HG03378 (cell line): ENCODE results near the gene IPCEF1.

Experiments
- ATAC-seq: cut with Tn5 transposase; IDR thresholded peaks from one replicate; pipeline ENCODE4 v1.9.1; 2021; ENCODE audit warnings: mild to moderate bottlenecking, moderate library complexity; ENCODE audit not compliant: unreplicated experiment

The IPCEF1 gene

GRCh38 chr6:154169193-154169847 is 187.3 kb downstream of the IPCEF1 start:
- ATAC-seq = no peak

- no peak for ATAC-seq
Measured at GRCh38 chr6:154167126-154167525, 189.5 kb downstream of the IPCEF1 start.

GRCh38 chr6:154166140-154166539 is 190.5 kb downstream of the IPCEF1 start:
- ATAC-seq = no peak

DNA sequence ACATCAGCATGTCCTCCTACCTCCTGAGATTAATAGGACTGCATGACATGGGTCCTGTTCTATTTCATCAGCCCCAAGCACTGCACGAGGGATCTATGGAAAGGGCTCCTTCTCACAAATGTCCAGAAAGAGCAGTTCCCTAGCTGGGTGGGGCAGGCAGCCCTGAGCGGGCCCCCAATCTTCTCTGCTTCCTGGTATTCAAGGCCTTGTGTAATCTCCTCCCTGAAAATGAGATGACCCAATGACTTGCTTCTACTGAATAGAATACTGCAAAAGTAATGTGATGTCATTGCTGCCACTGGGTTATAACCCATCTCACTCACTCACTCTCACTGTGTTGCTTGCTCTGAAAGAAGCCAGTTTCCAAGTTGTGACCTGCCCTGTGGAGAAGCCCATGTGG is 191.1 kb downstream of the IPCEF1 start:
- no peak for ATAC-seq

GRCh38 chr6:154164397-154164796 is 192.2 kb downstream of the IPCEF1 start:
- ATAC-seq = no peak

DNA sequence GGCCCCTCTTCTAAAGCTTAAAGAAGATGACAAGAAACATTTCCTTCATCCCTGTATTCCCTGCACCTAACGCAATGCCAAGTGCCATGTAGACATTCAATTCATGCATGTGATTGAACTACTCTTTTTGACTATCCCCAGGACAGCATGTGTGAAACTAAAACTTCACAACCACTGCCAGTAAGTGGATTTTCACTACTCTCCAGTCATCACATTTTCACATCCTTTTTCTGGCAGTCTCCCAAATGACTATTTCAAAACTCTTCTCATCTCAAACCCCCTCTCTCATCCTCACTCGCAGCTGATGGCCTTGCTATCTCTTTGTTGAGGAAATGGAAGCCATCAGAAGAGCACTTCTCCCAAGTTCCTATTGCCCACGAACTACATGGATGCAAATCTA is 194.9 kb downstream of the IPCEF1 start:
- peak; percentile 73 for ATAC-seq

- ATAC-seq = no peak
Measured at GRCh38 chr6:154159126-154159525, 197.5 kb downstream of the IPCEF1 start.

- ATAC-seq = no peak
Measured at GRCh38 chr6:154157706-154158105, 198.9 kb downstream of the IPCEF1 start.

DNA sequence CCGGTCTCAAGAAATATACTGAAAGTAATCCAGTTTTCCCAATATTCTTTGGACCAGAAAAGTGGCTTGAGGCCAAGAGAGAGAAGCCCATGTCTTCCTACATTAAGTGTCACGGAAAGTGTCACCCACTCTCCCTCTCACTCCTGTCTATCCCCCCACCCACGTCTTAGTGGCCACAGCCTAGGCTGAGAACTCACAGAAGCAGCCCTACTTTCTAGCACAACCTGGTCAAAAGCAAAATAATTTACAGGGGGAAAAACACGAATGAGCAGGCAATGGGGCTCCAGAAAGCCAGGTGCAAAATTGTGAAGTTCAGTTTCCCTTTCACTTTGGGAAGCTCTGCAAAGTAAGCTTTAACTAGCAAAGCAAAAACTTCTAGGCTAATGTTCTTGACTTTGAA is 199.5 kb downstream of the IPCEF1 start:
- peak; percentile 55 for ATAC-seq

GRCh38 chr6:154156135-154156896 is 200.3 kb downstream of the IPCEF1 start:
- peak; percentile 73 for ATAC-seq

DNA sequence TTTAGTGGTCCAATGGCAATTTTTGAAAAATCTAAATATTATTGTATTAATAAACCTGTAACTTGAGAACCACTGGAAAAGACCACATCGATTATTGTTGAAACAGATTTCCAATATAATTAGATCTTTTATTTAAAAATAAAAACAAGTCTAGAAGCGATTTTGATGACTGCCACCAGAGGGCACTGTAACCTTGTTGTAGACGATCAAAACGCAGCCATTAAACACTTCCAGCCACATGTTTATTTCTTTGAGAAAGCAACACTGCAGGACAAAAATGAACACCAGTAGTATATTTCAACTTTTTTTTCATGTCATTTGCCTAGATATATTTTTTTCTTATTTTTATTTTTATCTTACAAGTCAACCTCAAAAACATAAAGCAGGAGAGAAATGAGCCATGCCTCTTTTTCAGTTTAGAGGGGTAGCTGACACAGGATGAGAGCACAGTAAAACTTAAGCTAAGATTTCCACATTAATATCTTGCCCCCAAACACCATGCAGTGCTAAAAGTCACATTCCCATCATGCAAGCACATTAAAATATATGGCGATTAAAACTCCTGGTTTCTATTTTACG is 202.1 kb downstream of the IPCEF1 start:
- ATAC-seq = no peak

GRCh38 chr6:154143753-154144152 is 212.8 kb downstream of the IPCEF1 start:
- no peak for ATAC-seq

DNA sequence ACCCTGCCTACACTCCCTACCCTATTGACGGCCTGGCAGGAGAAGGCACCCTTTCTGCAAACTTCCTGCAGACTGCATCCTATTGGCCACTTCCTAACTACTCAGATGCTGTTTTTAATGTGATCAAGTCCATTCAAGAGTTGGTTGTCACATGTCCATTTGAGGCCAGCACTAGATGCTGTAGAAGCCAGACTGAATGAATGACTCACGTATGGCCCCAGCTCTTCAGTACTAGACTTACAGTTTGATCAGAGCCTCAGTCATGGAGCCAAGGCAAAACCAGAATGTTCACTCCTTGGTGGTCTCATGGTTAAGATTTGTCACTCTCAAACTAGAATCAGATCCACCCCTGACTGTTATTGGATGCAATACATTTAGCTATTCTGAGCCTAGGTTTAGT is 215.9 kb downstream of the IPCEF1 start:
- ATAC-seq = no peak

DNA sequence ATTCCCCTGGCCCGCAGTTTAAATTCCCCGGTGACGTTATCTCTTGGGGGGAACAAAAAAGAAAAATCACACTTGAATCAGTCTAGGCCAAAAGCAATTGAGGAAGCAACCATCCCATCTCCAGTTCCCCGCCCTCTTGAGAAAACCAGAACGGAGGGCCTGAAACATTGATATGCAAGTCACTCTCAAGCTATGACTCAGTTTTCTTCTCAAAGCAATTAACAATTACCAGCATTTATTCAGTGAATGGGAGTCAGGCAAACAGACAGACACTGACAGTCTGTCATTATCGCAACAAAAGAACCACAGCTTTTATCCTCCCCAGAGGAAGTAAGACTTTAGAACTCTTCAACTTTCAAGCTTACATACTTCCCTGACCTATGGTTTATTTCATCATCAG is 216.7 kb downstream of the IPCEF1 start:
- no peak for ATAC-seq

- no peak for ATAC-seq
Measured at GRCh38 chr6:154138793-154139192, 217.8 kb downstream of the IPCEF1 start.

DNA sequence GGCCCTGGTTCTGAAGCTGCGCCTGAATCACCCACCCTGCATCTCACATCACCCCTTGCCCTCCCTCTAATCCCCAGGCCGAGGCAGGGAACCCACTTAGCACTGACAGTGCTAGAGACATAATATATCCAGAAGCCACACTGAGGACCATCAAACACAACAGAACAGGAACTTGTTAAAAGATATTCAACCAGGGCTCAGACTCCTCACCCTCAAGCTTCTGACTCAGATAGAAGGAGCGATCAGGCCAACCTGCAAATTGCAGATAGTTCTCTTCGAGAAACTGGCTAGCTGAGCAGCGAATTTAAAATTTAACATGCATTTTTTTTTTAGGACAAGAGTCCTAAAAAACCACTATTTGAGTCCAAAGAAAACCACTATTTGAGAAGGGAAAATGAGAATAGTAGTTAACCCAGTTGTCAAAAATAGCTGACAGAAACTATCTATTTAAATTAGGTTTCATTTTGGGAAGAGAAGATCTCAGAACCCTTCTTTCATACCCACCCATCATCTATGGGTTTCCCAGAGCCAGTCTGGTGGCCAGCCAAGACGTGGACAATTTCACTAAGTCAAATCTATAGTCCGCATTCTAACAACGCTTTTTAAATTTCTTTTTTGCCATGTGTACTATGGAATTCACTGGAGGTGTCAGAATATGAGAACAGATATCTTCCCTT is 222.0 kb downstream of the IPCEF1 start:
- ATAC-seq = no peak

DNA sequence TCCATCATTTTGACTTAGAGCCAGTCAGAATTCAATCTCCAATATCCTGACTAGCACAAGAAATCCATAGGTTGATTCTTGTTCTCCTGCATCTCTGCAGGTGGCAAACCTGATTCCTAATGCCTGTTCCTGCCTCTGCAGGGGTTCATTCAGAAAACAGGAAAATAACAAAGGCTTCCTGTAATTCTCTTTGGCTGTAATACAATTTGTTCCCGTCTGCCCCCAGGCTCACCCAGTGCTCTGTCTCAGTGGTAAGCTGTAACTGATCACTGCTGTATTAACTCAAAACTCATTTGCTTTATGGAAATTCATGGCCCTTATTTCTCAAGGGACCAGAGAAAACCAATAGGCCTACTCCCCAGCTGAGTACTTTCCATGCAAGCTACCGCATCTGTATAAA is 228.9 kb downstream of the IPCEF1 start:
- ATAC-seq = no peak

DNA sequence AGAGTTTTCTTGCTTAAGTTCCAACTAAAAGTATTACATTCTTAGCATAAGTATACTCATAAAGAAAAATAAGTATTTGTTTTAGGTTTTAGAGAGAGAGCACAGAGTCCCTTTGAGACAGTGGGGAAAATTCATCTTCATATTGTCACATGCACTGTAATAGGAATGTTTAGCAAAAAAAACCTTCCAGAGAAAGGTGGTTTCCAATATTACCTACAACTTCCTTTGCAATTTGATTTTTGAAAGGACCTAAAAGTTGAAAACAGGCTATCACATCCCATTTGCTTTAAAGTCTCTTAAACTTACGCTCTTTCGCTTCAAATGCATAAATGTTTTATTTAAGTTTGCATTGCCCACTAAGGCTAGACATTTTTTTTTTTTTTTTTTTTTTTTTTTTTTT is 231.2 kb downstream of the IPCEF1 start:
- no peak for ATAC-seq

- ATAC-seq = no peak
Measured at GRCh38 chr6:154123155-154123956, 233.2 kb downstream of the IPCEF1 start.

GRCh38 chr6:154122195-154122925 is 234.2 kb downstream of the IPCEF1 start:
- no peak for ATAC-seq
